HepG2 (cell line): ENCODE measurements around the gene CLN6. TPM values are rescaled to one million over a fixed set of nuclear protein-coding genes. Genes with fewer than 3 reads are reported as not detected.

ENCODE experiments used
- ATAC-seq: fragments of 200-7000 bp; cut with Tn5 transposase; 3 replicates; pipeline ENCODE4 v1.9.1; 2020; ENCODE audit warnings: mild to moderate bottlenecking, moderate library complexity
- BruUV-seq: library from RNA; stranded (reverse); fragments of 400-500 nt; replicated peaks from 2 replicates; lab custom pipeline; 2021; lab: Mats Ljungman, UMichigan
- CTCF ChIA-PET: fragments of 300-600 bp; formaldehyde crosslinking; extraction: SDS; loops from one replicate; lab custom pipeline; 2021; ENCODE audit warnings: low total read pairs, inconsistent platforms, low intra/inter-chr PET ratio; lab: Yijun Ruan, JAX
- POLR2A ChIA-PET: fragments of 350-600 bp; sonication (Branson Sonifier 250); formaldehyde crosslinking; loops from one replicate; lab custom pipeline; 2020; ENCODE audit warnings: antibody characterized with exemption, inconsistent platforms; lab: Yijun Ruan, JAX
- DNase-seq: peaks from one replicate; pipeline ENCODE4 v3.0.0-alpha.2; 2015; ENCODE audit warnings: low spot score
- FAIRE-seq: peaks from 3 replicates; lab custom pipeline; 2011; peaks lifted over from hg19 to GRCh38; lab: Jason Lieb, UNC
- H2AFZ ChIP-seq: one replicate; pipeline ENCODE4 v1.6.1; 2011; ENCODE audit warnings: low read length, inconsistent platforms
- H3K27ac ChIP-seq: fragments of 300-600 bp; 3 replicates; pipeline ENCODE4 v1.8.0; 2011; ENCODE audit warnings: mixed run types, mild to moderate bottlenecking, mixed read lengths, low read length, inconsistent platforms; ENCODE audit not compliant: insufficient read depth; ENCODE audit errors: extremely low read length
- H3K27me3 ChIP-seq, 2 experiments: fragments of 200-600 bp in 1 of 2; 2 replicates in 1 of 2; 3 replicates in 1 of 2; pipeline versions ENCODE4 v1.6.0 to v1.8.0; 2011; ENCODE audit warnings: low read length in 2 of 2, mild to moderate bottlenecking in 2 of 2, moderate library complexity in 2 of 2, inconsistent platforms in 1 of 2; ENCODE audit not compliant: insufficient read depth in 2 of 2, control insufficient read depth in 1 of 2
- H3K36me3 ChIP-seq, 2 experiments: fragments of 200-600 bp in 1 of 2; replicated peaks in 1 of 2; 2 replicates in 1 of 2; 3 replicates in 1 of 2; pipeline versions ENCODE4 v1.5.1 to v1.8.0; 2011; ENCODE audit warnings: low read length in 2 of 2, inconsistent platforms in 1 of 2; ENCODE audit not compliant: insufficient read depth in 2 of 2, control insufficient read depth in 1 of 2
- H3K4me1 ChIP-seq: 2 replicates; pipeline ENCODE4 v1.5.1; 2012; ENCODE audit warnings: low read length, inconsistent platforms; ENCODE audit not compliant: insufficient read depth
- H3K4me2 ChIP-seq: 2 replicates; pipeline ENCODE4 v1.6.0; 2011; ENCODE audit warnings: low read depth, low read length, inconsistent platforms
- H3K4me3 ChIP-seq, 3 experiments: fragments of 200-600 bp in 1 of 3; sonication (generic), shearing (Covaris generic) in 1 of 3; replicated peaks in 1 of 3; 2 replicates each; pipeline ENCODE4 v1.5.1; 2011 to 2016; ENCODE audit warnings: low read length in 3 of 3, inconsistent platforms in 2 of 3, low read depth in 2 of 3, mild to moderate bottlenecking in 2 of 3, control low read depth in 1 of 3, mixed read lengths in 1 of 3; ENCODE audit not compliant: insufficient read depth in 1 of 3
- H3K79me2 ChIP-seq: one replicate; pipeline ENCODE4 v1.6.1; 2011; ENCODE audit warnings: low read length, inconsistent platforms; ENCODE audit not compliant: insufficient read depth
- H3K9ac ChIP-seq: 2 replicates; pipeline ENCODE4 v1.6.0; 2011; ENCODE audit warnings: mild to moderate bottlenecking, low read depth, low read length, inconsistent platforms; ENCODE audit not compliant: insufficient read depth
- H3K9me3 ChIP-seq: 2 replicates; pipeline ENCODE4 v1.5.1; 2012; ENCODE audit warnings: mild to moderate bottlenecking, low read length
- H4K20me1 ChIP-seq: 2 replicates; pipeline ENCODE4 v1.6.0; 2011; ENCODE audit warnings: inconsistent platforms, mild to moderate bottlenecking, low read length, moderate library complexity; ENCODE audit not compliant: insufficient read depth
- ARNTL ChIP-seq: sonication (generic); formaldehyde crosslinking; IDR thresholded peaks from 2 replicates; pipeline ENCODE4 v1.4.0; 2020; ENCODE audit warnings: mild to moderate bottlenecking, missing genetic modification reagents
- NR2C2 ChIP-seq: sonication (generic); formaldehyde crosslinking; IDR thresholded peaks from 2 replicates; pipeline ENCODE4 v1.4.0; 2020; ENCODE audit warnings: missing genetic modification reagents, mild to moderate bottlenecking, moderate library complexity, borderline replicate concordance
- POLR2G ChIP-seq: fragments of 200-400 bp; formaldehyde crosslinking; IDR thresholded peaks from 2 replicates; pipeline ENCODE4 v1.6.1; 2018; ENCODE audit warnings: mild to moderate bottlenecking, low read depth, low read length, moderate library complexity
- SPEN ChIP-seq: sonication (generic); formaldehyde crosslinking; IDR thresholded peaks from 2 replicates; pipeline ENCODE4 v1.5.1; 2020; ENCODE audit warnings: low read depth, mild to moderate bottlenecking, missing genetic modification reagents
- STAT5B ChIP-seq: sonication (generic); formaldehyde crosslinking; IDR thresholded peaks from 2 replicates; pipeline ENCODE4 v1.4.0; 2020; ENCODE audit warnings: missing genetic modification reagents
- ZNF343 ChIP-seq: sonication (generic); formaldehyde crosslinking; IDR thresholded peaks from 2 replicates; pipeline ENCODE4 v1.4.0; 2020; ENCODE audit warnings: mild to moderate bottlenecking, missing genetic modification reagents
- ZSCAN31 ChIP-seq: sonication (generic); formaldehyde crosslinking; IDR thresholded peaks from 2 replicates; pipeline ENCODE4 v1.5.0; 2020; ENCODE audit warnings: low read depth, mild to moderate bottlenecking, missing genetic modification reagents
- WGBS: methylation state at CpG from one replicate; pipeline ENCODE4 v1.1.6; 2017; ENCODE audit warnings: low lambda C conversion rate; 5-methylcytosine and 5-hydroxymethylcytosine counted together
- in situ Hi-C: cut with HindIII; loops from 2 replicates; pipeline ENCODE4 v1.10.0; 2017; ENCODE audit warnings: low pct_unique_long_range_greater_than_20kb; ENCODE audit not compliant: extremely low pct_ligation_motif_present
- intact Hi-C: fragments of 100-400 bp; cut with micrococcal nuclease; formaldehyde crosslinking; loops from one replicate; pipeline ENCODE4 v1.10.0; 2022; ENCODE audit not compliant: unreplicated experiment
- polyA plus RNA-seq, 8 experiments: library from polyadenylated mRNA; depleted of rRNA in 3 of 8; stranded (reverse) in 7 of 8; unstranded in 1 of 8; fragments of >200 nt; fragmentation: Illumina TruSeq in 4 of 8; extraction: Trizol in 4 of 8; gene quantifications; 2 replicates each; pipeline versions ENCODE4 v1.2.1 to v1.2.3, GENCODE V29; 2011 to 2016; ENCODE audit warnings: low read depth in 4 of 8, missing spikeins in 1 of 8, mixed read lengths in 1 of 8; ENCODE audit not compliant: insufficient read depth in 1 of 8
- total RNA-seq, 5 experiments: library from RNA; depleted of rRNA; stranded (reverse); fragments of >200 nt; fragmentation: Illumina TruSeq; extraction: Trizol; gene quantifications; 2 replicates each; pipeline ENCODE4 v1.2.3, GENCODE V29; 2016; ENCODE audit warnings: low read depth in 1 of 5
- TF ChIP-seq, protein P1 (sequence below): sonication (generic); formaldehyde crosslinking; IDR thresholded peaks from 2 replicates; pipeline ENCODE4 v1.8.0; 2022; ENCODE audit warnings: missing genetic modification reagents, low read depth, mild to moderate bottlenecking, borderline replicate concordance
- TF ChIP-seq, protein P2 (sequence below): sonication (generic); formaldehyde crosslinking; IDR thresholded peaks from 2 replicates; pipeline ENCODE4 v1.8.0; 2022; ENCODE audit warnings: mild to moderate bottlenecking, missing genetic modification reagents, moderate library complexity

CLN6 gene
- total and polyA plus RNA-seq, 2 of the 13 experiments (the other 11 are each of a cell fraction or from before 2014, with no cell fraction given) = 24.9 to 27.1 TPM

DNA sequence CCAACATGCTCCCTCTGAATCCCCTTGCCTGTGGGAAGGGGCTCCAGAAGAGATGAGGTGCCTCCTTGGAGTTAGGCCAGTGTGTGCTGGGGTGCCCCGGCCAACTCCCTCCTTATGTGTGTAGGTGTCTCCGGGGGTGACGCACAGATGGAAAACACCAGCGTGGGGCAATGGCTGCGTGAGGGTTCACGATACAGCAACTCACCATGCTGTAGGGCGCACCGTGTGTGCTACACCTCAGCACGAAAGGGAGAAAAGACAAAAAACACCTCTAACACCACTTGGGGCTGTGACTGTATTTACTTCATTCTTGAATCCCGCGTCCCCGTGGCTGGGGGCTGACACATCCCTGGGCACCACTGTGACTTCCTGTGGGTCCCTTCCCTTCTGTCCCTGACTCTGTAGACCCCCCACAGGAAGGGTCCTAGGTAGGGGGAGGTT, 22.8 kb downstream of the CLN6 start (continued):
- no peak for TF ChIP-seq STAT5B (CRISPR knock-in tag)
- TF ChIP-seq, protein P1, sequence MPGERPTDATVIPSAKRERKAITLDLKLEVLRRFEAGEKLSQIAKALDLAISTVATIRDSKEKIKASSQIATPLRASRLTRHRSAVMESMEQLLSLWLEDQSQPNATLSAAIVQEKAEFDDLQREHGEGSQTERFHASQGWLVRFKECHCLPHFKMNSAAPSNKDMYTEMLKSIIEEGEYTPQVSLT = no peak

DNA sequence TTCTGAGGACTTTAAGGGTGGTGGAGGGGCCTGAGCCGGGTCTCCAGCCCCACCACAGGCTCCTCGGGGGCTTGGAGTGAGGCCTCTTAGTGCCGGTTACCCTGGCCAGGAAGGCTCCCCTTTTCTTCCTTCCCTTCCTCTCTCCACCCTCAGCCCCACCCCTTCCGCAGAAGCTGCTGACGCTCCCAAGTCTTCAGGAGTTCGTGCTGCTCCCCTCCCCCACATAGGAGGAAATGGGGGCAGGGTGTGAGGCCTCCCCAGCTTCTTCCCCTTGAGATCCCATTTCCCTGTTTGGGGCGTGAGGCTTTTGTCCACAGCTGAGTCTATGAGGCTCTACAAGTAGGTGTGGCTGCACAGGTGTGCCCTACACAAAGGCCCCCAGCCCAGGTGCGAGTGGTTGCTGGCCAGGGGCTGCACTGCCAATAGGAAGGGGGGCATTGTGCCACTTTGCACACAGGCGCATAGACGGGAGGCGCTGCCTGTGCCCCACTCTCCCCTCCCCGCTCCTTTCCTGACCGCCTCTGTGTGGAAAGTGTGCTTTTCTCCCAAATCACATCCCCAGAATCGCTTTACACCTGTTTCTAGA, 23.5 kb downstream of the CLN6 start:
- Histone ChIP-seq H3K4me2 (no peak overlapping the region), H3K9ac (no peak overlapping the region)

DNA sequence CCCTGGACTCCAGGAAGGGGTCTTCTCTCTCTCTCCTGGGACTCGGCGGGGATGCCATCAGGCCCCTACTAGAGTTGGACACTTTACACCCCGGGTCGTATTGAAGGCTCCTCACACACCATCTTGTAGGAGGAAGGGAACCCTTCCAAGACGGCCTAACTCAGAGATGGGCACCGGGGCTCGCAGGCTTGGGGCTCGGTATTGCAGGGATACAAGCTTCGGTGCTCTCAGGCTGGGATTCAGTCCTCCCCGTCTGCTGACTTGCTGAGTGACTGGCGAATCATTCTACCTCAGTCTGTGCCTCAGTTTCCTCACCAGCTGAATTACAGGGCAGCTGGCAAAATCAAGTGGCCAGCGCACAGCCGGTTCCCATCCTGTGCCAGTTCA, 24.0 kb downstream of the CLN6 start:
- ChIA-PET POLR2A (interaction anchor here (0.8 to 1.3 kb wide), 2 partner anchors 11 to 95 kb away, joined by 3 to 4 read pairs; no protein-coding TSS in a partner anchor), CTCF (no interaction called here)
- intact Hi-C loops = no loop called here
- peaks cover 3% of the 10 kb centered on the region in 2 experiments; a peak in 2 of 5 replicates for H3K36me3 ChIP-seq
- H4K20me1 ChIP-seq = 0 out of 2 replicates have a peak, but pooled peaks cover 6% of the 10 kb centered on the region
- peak overlapping the region; percentile 71 for H3K4me2 ChIP-seq
- no peaks in the 10 kb centered on the region for H3K79me2 ChIP-seq
- WGBS = 67% methylated on average over 6 of the region's 13 CpGs
- no peaks in the 10 kb centered on the region for H3K27me3 ChIP-seq
- ATAC-seq (no peak; the same call in 2 of the 3 replicates), DNase-seq (no peak), FAIRE-seq (no peak)
- in situ Hi-C loops = no loop called here
- no TSS peak for BruUV-seq
- peak overlapping the region; percentile 81 for H3K27ac ChIP-seq
- peak overlapping the region in 1 of 3 experiments; percentile 50; a peak in 1 of 6 replicates for H3K4me3 ChIP-seq
- TF ChIP-seq ARNTL (CRISPR knock-in tag) (0 out of 2 replicates have a peak, but pooled peaks have one; percentile 1), SPEN (CRISPR knock-in tag) (0 out of 2 replicates have a peak, but pooled peaks have one; percentile 2), POLR2G (peak; percentile 6; the same call in 1 of the 2 replicates), NR2C2 (0 out of 2 replicates have a peak, but pooled peaks have one; percentile 13), ZNF343 (CRISPR knock-in tag) (0 out of 2 replicates have a peak, but pooled peaks have one; percentile 50)
- TF ChIP-seq, protein P2, sequence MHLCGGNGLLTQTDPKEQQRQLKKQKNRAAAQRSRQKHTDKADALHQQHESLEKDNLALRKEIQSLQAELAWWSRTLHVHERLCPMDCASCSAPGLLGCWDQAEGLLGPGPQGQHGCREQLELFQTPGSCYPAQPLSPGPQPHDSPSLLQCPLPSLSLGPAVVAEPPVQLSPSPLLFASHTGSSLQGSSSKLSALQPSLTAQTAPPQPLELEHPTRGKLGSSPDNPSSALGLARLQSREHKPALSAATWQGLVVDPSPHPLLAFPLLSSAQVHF (CRISPR knock-in tag) = no peak
- no peak overlapping the region for H2AFZ ChIP-seq
- H3K9ac ChIP-seq = no peak overlapping the region
- peaks cover 43% of the 10 kb centered on the region for H3K4me1 ChIP-seq
- no peaks in the 10 kb centered on the region for H3K9me3 ChIP-seq

More for the DNA sequence above, 23.5 kb downstream of the CLN6 start:
- FAIRE-seq (no peak), ATAC-seq (no peak), DNase-seq (no peak)
- no TSS peak for BruUV-seq
- POLR2A ChIA-PET = no interaction called here
- in situ Hi-C loops (no loop called here), intact Hi-C loops (no loop called here)
- Histone ChIP-seq H3K4me1 (peaks cover 38% of the 10 kb centered on the region), H3K4me3 (no peak overlapping the region), H3K27ac (peak overlapping the region; percentile 81), H3K79me2 (no peaks in the 10 kb centered on the region), H4K20me1 (0 out of 2 replicates have a peak, but pooled peaks cover 6% of the 10 kb centered on the region), H2AFZ (no peak overlapping the region), H3K9me3 (no peaks in the 10 kb centered on the region), H3K36me3 (peaks cover 3% of the 10 kb centered on the region in 2 experiments; a peak in 2 of 5 replicates), H3K27me3 (no peaks in the 10 kb centered on the region)
- no peak for TF ChIP-seq ZSCAN31
- 0 out of 2 replicates have a peak, but pooled peaks have one; percentile 5 for TF ChIP-seq POLR2G
- CTCF ChIA-PET = no interaction called here
- 92% methylated on average over 11 of the region's 14 CpGs for WGBS
